CD4-positive, alpha-beta T cell treated with Interleukin-10 for 1 hour (primary cell): Measurements from ENCODE around the gene TUSC2.

ENCODE experiments used
- DNase-seq: peaks from one replicate; pipeline ENCODE4 v3.0.0-alpha.2; 2020

TUSC2 gene, protein sequence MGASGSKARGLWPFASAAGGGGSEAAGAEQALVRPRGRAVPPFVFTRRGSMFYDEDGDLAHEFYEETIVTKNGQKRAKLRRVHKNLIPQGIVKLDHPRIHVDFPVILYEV

DNA sequence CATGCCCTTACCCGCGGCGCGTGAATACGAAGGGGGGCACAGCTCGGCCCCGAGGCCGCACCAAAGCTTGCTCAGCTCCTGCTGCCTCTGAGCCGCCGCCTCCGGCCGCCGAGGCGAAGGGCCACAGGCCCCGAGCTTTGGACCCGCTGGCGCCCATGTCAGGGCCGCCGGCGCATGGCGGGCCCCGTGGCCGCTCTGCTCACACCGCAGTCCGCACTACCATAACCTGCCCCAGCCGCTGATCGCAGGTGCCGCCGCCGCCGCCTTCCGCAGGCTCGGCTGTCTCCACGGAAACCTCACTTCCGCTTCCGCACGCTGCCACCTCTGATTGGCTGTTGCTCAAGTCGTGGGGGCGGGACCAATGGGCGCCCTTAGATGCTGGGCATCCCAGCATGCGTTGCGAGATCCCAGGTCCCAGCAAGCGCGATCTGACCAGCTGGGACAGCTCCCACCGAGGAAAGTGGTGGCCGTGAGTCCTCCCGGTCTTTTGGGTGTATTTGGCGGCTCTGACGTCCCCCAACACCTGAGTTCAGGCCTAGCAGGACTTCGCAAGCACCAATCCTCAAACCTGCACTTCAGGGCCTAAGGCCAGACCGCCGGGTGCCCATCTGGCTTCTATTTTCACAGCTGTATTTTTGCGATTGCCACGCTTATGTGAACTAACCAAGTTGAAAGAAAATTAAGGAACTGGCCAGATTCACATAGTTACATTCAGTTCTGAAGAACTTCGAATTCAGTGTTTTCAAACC is at the start of gene TUSC2:
Gene TUSC2, minus strand, starts transcription at position 281 of the 749 bp plus-strand sequence. Its CDS starts 124 bp downstream, at position 157.
- peak; percentile 95 for DNase-seq

DNA sequence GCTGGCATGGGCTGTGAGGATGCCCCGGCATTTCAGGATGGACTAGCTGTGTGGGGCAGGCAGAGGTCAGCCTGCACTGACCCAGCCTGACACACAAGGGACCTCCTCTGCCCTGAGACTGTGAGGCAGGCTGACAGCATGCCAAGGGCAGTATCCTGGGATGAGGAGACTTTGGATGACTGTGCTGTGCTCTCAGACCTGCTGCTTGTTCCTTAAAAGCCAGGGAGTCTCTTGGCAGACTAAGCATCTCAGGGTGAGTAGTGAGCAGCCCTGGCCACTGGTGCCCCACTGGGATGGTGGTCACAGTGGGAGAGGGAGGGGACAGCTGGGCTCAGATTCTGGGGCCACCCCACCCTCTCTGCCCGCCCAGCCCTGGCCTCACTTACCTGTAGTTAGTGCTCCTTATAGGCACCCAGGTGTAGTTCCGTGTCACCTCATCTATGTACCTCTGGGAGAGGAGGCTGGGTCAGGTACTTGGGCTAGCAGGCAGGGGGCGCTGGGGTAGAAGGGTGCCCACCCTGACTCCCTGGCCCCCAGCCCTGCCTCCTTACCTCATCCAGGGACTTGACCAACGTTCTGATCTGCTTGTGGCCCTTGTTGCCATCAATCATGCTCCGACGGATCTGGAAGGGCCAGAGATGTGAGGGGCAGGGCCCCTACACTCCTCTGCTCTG is 47.4 kb upstream of the TUSC2 start:
- no peak for DNase-seq

DNA sequence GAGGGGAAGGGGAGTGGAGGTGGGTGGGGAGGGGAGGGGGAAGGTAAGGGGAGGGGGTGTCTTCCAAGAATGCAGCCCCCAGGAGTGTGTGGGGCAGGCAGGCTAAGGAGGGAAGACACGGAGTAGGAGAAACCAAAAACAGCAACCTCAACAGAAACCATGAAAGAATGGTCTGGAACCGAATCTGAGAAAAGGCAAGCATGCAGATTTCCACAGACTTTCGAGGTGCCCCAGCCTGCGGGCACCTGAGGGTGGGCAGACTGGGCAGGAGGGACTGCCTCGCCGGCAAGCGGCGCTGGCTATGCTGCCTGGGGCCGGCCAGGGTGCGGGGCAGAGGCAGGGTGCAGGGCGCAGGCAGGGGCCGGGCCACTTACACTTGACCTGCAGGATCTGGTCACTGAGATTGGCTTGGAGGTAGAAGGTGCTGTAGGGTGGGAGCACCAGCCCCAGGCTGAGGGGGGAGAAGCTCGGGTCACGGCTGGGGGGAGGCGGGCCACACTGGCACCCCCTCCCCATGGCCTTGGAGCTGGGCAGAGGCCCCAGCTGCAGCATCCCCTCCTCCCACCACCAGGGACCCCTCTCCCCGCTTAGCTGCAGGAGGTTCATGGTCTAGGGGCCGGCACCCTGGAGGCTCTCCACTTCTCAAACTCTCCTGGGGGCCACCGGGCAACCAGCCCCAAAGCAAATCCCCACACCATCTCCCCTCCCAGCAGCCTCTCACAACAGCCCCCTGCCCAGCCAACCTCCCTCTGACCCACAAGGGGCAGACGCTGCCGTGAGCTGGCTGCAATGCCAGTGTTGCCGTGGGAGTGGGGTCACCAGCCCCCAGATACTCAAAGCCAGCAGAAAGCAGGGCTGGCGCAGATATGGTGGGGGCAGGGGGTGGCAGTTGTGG is 46.6 kb upstream of the TUSC2 start:
- DNase-seq = no peak

DNA sequence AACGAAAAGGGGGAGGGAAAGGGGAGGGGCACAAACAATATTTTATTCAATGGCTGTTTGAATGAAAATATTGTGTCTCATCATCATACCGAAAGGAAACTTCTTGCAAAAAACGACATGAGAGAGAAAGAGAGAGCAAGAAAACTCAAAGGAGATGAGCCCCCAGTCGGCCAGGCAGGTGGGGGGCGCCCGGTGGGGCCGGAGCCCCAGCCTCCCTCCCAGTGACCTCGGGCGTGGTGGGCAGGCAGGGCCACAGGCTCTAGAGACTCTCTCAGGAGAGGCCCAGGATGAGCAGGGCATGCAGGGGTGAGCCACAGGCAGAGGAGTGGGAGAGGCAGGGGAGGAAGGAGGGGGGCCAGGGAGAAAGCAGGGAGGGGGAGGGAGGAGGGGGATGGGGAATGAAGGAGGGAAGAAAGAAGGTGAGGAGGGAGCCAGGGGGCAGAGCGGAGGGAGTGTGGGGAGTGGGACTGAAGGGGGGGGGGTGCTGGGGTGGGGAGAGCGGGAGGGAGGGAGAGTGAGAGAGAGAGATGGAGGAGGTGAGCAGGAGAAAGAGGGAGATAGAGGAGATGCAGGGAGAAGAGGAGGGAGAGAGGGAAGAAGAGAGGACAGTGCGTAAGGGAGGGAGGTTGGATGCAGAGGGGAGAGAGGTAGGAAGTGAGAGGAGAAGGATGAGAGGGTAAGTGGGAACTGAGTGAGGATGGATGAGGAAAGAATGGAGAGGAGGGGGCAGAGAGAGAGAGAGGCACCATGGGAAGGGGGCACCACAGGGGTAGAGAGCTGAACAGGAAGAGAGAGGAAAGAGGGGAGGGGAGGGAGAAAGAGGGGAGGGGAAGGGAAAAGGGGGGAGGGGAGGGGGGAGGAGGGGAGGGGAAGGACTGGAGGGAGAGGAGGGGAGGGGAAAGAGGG is 45.4 kb upstream of the TUSC2 start:
- DNase-seq = no peak

DNA sequence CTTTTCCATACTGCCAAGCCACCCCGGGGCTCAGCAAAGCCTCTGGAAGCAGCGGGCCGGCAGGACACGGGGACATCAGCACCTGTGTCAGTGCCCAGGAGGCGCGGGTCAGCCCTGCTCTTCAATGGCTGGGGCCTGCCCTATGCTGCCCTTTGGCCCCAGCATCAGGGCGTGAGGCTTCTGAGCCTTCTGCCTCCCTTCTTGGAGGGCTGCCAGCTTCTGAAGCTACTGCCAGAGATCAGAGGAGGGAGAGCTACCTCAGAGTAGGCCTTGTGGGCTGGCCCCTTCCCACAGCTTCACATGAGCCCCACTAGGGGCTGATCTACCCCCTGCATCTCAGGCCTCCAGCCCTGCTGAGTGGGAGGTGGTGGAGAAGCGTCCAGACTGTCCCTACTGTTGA is 44.3 kb upstream of the TUSC2 start:
- DNase-seq = no peak

DNA sequence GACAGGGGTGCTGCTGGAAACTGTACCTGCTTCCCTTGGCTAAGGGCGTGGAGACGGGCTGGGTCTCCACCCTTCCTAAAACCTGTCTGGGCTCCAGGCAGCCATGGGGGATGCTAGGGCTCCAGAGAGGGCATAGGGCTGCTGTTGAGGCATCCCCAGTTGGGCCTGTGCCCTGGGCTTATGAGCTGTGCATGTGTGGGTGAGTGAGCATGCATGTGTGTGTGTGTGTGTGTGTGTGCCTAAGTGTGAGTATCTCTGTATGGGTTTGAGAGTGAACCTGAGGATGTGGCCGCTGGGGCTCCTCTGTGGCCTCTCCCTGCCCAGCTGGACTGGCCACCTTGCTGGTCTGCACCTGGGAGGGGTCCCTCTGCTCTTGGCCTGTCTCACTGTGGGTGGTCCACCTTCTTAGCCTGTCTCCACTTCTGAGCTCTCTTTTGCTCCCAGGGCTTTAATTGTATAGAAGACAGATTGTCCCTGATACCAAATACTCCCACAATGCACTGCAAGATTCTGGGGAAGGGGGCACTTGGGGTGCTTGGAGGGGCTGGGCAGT is 43.2 kb upstream of the TUSC2 start:
- no peak for DNase-seq

DNA sequence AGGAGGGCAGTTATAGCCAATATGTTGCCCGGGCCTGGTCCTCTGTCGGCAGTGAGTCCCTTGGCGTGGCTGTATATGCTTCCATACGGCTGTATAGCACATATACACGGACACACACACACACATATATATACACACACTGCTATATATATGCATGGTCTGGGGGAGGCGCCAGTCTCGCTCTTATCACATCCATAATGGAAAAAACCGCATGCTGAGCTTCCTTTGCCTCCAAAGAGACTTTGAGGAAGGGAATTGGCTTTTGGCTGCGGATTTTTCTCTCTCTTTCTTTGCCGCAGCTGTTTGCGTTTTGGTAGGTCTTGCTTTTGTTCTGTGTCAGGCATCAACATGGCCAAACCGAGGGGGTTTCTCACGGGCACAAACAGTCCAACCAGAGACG is 42.6 kb upstream of the TUSC2 start:
- no peak for DNase-seq

DNA sequence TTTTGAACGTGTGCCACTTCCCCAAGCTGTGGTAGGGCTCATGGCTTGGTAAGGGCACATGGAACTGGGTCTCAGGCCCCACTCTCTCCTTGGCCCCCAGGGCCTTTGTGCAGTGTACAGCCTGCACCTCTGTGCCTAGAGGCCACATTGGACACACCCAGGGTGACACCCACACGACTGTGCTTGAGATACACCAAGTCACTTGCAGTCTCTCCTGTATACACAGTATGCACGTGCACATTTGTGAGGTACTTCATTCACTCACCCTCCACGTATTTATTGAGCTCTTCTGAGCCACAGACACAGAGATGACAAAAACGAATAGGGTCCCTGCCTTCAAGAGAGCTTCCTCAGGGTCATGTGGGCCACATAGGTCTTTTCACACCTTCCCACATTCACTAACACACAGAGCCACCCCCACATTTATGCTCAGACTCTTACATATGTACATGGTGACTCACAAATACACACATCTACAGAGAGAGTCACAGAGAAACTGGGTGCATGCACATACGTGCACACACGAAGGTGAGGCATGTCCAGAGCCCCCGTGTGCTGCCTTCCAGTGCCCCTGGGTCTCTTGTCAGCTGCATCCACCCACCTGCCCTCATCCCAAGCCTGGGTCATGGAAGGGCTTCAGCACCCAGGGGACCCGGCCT is 41.1 kb upstream of the TUSC2 start:
- DNase-seq = no peak

DNA sequence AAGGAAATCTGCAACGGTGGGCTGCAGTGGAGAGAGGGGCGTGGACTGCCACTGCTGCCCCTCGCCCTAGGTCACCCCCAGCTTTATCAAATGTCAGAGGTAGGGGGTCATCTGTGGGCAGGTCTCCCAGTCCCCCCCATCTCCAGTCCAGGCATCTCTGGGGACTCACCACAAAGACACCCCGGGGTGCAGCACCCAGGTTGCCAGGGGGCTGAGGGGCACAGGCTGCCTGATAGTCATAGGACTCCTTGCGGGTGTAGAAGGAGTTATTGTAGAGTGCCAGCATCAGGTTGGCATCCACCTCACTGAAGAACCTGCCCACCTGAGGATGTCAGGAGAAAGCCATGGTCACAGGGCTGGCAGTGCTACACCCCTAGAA is 37.8 kb upstream of the TUSC2 start:
- no peak for DNase-seq

DNA sequence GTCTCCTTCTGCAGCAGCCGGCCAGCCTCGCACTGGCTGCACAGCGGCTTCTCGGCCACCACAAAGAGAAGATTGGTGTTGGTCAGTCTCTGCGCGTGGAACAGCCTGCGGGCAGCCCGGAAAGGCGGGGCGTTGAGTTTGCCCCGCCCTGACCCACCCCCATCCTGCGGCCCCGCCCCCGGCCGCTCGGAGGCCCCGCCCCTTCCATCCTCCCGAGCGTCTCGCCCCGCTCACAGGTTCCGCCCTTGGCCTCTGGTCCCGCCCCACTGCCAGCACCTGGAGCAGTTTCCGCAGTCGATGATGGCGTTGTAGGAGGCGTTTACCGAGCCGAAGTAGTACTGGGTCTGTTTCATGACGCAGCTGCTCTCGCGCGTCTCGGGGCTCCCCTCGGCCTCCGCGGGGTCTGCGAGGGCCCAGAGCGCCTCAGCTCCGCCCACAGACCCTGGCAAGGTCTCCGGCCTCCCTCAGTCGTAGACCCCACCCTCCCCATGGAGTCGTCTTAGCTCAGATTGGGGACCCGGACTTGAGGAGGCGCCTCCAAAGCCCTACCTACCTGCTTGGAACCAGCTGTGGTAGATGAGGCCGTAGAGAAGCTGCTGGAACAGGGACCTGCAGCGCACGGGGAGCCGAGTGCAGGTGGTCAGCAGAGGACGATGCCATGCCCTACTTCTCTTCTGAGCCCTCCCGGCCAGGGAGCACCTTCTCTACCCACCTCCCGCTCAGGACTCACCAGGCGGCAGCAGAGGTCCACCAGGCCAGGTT is 37.2 kb upstream of the TUSC2 start:
- DNase-seq = peak; percentile 96

DNA sequence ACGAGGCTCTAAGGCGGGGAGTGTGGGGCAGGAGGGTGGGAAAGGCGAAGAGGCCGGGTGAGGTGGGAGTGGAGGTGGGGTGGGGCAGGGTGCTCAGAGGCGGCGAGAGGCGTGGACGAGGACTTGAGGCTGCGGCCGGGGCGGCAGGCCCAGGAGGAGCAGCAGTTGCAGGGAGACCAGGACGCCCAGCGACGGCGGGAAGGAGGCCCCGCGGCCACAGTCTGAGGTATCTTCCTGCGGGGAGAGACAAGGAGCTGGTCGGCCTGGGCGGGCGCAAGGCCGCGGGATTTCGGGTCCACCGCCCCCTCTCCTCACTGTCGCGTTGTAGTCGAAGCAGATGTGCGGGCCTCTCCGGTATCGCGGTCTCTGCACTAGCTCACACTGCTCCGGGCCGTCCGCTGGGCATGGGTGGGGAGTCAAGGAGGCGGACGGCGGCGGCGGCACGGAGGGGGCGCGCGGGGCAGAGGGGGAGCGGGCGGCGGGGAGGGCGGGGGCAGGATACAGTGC is 36.6 kb upstream of the TUSC2 start:
- no peak for DNase-seq

DNA sequence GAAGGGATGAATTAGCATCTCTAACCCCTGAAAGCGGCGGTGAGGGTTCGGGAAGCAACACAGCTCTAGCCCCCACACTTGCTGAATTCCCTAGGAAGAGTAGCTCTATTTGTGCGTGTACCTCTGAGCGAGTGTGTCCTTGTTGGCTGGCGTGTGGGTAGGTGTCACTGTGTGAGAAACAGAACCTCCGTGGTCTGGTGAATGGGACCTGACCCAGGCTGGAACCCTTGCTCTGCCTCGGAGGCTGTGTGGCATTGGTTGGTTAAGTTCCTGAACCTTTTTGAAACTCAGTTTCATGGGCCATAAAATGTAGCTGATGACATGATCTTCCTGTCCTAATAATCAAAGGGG is 31.7 kb upstream of the TUSC2 start:
- no peak for DNase-seq

DNA sequence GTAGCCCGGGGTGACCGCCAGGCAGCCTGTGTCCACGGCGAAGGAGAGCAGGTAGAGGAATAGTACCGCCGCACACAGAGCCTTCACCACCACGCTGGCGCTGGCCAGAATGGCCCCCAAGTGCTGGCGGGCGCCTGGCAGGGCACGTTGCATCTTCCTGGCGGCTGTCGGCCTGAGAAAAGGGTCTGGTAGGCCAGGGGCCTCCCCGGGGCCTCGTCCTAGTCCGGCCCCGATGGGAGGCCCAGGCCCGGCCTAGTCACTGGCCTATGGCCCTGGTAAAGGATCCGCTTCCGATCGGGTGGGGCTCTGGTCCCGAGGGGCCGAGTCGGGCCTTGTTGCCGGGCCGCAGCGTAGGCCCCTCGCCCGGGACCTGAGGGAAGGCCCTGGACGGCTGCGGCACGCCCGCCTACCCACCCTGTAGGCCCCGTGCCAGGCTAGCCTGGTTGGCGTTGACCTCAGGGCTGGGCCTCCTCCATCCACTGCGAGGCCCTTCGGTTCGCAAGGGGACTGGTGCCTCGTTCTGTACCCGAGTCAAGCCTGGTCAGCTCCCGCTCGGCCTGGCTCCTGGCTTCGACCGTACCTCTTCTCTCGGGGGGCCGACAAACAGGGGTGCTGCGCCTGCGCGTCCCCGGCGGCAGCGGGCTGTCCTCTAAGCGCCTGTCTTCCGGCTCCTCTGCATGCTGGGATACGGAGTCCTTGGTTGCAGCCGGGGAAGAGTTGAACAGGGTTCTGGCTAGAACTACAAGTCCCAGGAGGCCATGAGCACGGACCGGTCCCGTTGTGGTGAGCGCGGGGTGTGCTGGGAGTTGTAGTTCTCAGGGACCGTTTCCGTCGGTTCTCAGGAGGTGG is 31.1 kb upstream of the TUSC2 start, which contains the start of gene TMEM115:
Gene TMEM115, minus strand, starts transcription at position 611 of the 849 bp plus-strand sequence. Its CDS starts 458 bp downstream, at position 153.
- DNase-seq = peak; percentile 98

DNA sequence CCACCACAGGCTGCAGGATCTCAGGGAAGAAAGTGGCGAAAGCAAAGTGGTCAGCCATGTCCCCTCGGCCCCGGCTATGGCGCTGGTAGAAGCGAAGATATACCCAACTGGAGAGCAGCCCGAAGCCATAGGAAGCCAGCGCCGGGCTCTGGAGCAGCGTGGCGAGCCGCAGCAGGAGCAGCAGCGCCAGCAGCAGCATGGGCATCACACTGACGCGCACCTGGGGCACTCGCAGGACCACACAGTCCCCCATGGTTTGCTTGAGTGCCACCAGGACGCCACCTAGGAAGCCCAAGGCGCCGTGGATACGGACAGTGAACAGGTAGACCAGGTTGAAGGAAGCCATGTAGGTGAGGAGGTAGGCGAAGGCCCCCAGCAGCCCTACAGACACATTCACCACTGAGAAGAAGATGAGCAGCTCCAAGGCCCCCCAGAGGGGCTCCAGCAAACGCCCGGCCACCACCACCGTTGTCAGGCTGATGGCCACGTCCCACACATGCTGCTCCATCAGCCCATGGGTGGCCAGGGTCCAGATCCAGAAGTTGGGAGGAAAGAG is 30.4 kb upstream of the TUSC2 start:
- no peak for DNase-seq

DNA sequence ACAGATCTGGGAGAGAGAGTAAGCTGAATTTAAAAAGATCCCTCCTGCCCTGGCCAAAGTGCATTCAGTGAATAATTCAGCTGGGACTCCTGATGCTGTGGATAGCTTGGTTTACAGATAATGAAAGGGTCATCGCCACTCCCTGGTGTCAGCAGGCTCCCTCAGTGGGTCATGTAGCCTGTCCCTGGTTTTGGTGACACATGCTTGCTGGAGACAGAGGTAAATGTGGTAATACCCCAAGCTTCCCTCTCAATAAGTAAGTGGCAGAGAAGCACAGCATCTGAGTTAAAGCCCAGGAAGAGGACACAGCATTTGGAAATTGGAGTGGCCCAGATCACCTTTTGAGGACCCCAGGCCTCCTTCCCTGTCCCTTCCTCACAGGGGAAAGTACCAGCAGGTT is 29.5 kb upstream of the TUSC2 start:
- DNase-seq = no peak

DNA sequence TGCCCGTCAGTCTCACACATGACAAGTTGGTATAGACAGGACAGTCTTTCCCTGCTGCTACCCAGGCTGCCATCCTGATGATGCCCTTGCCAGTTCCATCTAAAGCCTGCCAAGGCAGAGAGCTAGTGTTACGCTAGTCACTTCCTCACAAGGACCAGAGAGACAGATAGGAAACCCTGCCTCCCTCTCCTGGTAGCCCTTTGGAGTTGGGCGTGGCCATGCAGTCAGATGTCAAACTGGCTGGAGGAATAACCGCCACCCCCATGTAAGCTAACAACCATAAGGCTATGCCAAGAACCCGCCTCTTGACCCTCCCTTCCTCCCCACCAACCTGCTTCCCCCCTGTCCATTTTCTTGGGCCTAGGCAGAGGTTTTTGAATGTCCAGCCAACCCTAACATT is 28.5 kb upstream of the TUSC2 start:
- DNase-seq = no peak

DNA sequence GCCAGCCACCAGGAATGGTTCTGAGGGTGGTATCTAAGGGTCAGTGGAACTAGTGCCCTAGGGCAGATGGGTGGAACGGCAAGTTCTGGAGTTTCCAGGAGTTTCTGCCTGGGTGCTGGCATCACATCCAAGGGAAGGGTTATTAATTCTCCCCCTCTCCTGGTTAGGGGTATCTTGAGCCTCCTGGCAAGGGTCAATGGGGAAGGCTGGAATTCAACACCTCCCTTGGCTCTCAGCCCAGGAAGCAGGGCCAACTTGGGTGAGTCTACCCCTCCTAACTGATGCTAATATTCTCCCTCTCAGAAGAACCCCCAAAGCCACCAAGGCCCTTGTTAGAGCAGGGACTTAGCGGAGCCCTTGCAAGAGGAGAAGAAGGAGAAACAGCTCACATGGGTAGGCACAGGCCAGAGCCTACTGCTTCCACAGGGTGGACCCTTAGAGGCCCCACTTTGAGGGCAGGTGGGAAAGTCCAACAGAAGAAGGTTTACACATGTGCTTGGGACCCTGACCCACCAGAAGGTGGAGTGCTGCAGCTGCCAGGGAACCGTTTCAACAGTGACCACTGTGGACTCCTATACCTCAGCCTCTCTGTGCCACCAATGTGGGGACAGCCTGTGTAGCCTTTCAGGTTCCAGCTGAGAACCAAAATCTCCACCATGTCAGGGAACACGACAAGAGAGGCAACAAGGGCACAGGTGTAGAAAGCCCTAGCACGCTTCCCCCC is 28.0 kb upstream of the TUSC2 start:
- DNase-seq = no peak

DNA sequence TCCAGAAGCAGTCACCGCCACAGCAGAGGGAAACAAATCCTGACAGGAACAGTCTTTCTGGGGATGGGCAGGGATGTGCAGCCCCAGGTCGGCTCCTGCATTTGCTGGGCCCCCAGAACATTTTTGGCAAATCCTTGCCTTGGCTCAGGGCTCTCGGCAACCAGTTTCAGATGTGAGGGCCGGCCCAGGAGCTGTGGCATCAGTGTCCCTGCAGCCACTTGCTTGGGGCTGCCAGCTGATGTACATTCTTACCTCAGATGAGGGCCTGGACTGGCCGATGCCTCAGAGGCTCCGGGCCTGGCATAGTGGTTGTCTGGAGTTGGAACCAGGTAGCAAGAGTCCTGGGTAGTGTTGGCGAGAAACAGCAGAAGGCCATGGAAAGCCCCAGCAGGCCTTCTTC is 26.8 kb upstream of the TUSC2 start:
- no peak for DNase-seq
